ENCODE measurements around the gene KIF21B. TPM values are rescaled to one million over a fixed set of nuclear protein-coding genes. Genes with fewer than 3 reads are reported as not detected.

Gene KIF21B
- total and polyA plus RNA-seq, 3 experiments from 2014 or later = 9.9 to 37.6 (median 37.5) TPM

DNA sequence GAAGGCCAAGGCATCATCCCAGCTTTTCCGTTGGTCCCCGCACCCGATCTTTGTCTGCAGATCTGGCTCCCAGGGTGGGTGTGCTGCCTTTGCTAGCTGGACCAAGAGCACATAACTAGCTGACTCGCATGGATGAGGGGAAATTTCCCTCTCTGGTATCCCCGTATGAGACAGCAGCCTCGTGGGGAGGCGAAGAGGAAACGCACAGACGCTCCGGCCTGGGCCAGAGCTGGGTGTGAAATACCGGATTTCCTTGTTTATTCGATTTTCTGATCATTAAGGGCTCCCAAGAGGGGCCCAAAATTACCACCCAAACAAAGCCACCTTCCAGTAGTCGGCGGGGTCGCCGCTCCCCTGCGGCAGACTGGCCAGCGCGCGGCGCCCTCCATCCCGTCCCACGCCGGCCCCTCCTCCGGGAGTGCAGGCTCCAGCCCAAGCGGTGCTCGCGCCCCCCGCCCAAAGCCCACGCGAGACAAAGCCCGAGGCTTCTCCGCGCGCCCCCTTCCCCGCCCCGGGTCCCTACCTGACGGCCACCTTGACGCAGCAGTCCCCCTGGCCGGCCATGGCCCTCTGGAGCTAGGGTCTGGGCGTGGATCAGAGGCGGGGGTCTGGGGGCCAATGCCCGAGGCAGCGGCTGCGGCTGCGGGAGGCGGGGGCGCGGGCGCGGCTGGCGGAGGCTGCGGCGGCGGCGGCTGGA is 546 bp downstream of the KIF21B start:
- ChIA-PET POLR2A (interaction anchor here (0.8 to 1.8 kb wide), 2 partner anchors 12 to 131 kb away, joined by 3 to 4 read pairs; partner anchors contain the start of gene TMEM9), CTCF (interaction anchor here (1.0 to 7.0 kb wide), 7 partner anchors 13 to 91 kb away, joined by 3 to 63 read pairs (median 6); no protein-coding TSS in a partner anchor)
- peaks cover 0 to 15% (median 2%) of the 10 kb centered on the region in 3 donors for H3K36me3 Mint-ChIP-seq
- DNase-seq = peak; percentile 34 to 57 (median 41)
- Histone ChIP-seq H3K9me3 (ENCODE audit: low read length) (no peaks in the 10 kb centered on the region), H3K27ac (ENCODE audit: low read depth, low read length) (peak overlapping the region; percentile 73), H3K27me3 (ENCODE audit: insufficient read depth, low read length, poor library complexity, severe bottlenecking) (no peaks in the 10 kb centered on the region), H3K36me3 (ENCODE audit: insufficient read depth, low read length) (no peaks in the 10 kb centered on the region), H3K4me3 (ENCODE audit: low read length) (peak overlapping the region; percentile 92), H3K4me1 (ENCODE audit: insufficient read depth, low read length) (peaks cover 64% of the 10 kb centered on the region)
- peak overlapping the region; percentile 92 to 99 (median 97) for H3K4me3 Mint-ChIP-seq
- H3K27ac Mint-ChIP-seq = peak overlapping the region; percentile 90 to 100 (median 96)
- H3K27me3 Mint-ChIP-seq = peaks cover 0 to 2% of the 10 kb centered on the region in 2 donors
- no peaks in the 10 kb centered on the region for H3K9me3 Mint-ChIP-seq
- peaks cover 59 to 83% (median 65%) of the 10 kb centered on the region in 3 donors for H3K4me1 Mint-ChIP-seq

DNA sequence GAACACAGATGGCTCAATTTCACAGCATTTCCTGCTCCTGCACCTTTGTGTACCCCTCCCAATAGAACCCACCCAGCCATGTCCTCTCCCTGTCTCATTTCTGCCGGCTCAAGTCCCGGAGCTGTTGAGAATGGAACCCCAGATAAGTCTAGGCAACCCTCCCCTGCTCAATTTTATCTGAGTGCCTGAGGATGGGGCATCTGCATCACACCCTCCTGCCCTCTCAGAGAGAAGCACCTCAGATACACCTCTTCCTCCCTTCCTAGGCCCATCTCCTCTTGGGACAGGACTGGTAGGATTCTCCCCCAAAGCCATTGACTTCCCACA is 1.1 kb downstream of the KIF21B start:
- no peaks in the 10 kb centered on the region for H3K9me3 Mint-ChIP-seq
- ChIA-PET CTCF (interaction anchor here (1.0 to 7.0 kb wide), 7 partner anchors 12 to 92 kb away, joined by 3 to 63 read pairs (median 6); no protein-coding TSS in a partner anchor), POLR2A (interaction anchor here (0.8 kb wide), 1 partner anchor 12 kb away, joined by 3 read pairs; no protein-coding TSS in a partner anchor)

DNA sequence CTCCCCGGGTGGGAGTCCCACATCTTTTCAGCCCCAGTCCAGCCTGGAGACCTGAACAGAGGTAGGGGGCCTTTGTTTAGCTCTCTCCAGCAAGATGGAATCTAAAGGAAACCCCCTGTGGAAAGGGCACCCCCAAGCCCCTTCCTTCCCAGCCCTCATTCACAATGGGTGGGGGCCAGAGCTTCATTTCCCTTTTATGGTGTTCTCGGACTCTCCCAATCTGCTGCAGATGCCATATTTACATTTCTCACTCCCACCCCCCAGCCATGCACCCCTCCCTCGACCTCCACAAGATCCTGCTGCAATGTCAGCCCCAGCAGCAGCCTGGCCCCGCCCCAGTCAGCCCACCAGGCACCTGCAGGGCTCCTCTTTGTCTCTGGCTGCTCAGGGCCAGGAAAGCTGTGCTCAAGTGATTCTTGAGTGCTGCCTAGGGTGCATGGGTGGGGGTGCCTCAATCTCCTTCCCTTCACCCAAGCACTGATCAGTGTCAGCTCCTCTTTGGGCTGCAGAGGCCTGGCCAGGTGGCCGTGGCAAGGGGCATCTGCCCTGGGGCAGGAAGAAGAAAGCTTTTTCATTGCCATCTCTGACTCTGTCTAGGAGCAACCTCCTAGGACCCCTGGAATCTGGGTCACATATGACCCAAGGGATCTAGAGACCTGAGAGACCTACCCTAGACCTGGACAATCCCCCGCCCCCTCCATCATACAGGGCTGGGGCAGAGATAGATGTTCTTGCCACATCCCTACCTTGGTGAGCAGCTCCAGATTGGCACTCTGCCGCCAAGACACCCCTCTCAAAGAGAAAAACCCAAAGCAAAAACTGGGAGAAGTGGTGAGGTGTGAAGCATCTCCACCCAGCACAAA is 1.7 kb downstream of the KIF21B start:
- Histone ChIP-seq H3K9me3 (ENCODE audit: low read length) (no peaks in the 10 kb centered on the region), H3K27ac (ENCODE audit: low read depth, low read length) (peak overlapping the region; percentile 73), H3K4me3 (ENCODE audit: low read length) (peak overlapping the region; percentile 92), H3K36me3 (ENCODE audit: insufficient read depth, low read length) (no peaks in the 10 kb centered on the region), H3K4me1 (ENCODE audit: insufficient read depth, low read length) (peaks cover 75% of the 10 kb centered on the region), H3K27me3 (ENCODE audit: insufficient read depth, low read length, poor library complexity, severe bottlenecking) (no peaks in the 10 kb centered on the region)
- peaks cover 67 to 90% (median 75%) of the 10 kb centered on the region in 3 donors for H3K4me1 Mint-ChIP-seq
- H3K36me3 Mint-ChIP-seq = peaks cover 0 to 17% (median 2%) of the 10 kb centered on the region in 3 donors
- peak overlapping the region; percentile 92 to 99 (median 97) for H3K4me3 Mint-ChIP-seq
- CTCF ChIA-PET = interaction anchor here (0.6 to 7.0 kb wide), 10 partner anchors 11 to 351 kb away, joined by 3 to 63 read pairs (median 4); no protein-coding TSS in a partner anchor
- POLR2A ChIA-PET = no interaction called here
- H3K27ac Mint-ChIP-seq = peak overlapping the region; percentile 90 to 100 (median 96)
- DNase-seq = peak in 1 of 5 donors; percentile 27
- peaks cover 0 to 2% of the 10 kb centered on the region in 2 donors for H3K27me3 Mint-ChIP-seq
- no peaks in the 10 kb centered on the region for H3K9me3 Mint-ChIP-seq

More for the DNA sequence above, 1.1 kb downstream of the KIF21B start:
- H3K27ac Mint-ChIP-seq = peak overlapping the region; percentile 90 to 100 (median 96)
- DNase-seq = no peak
- peaks cover 0 to 15% (median 2%) of the 10 kb centered on the region in 3 donors for H3K36me3 Mint-ChIP-seq
- H3K27me3 ChIP-seq (ENCODE audit: insufficient read depth, low read length, poor library complexity, severe bottlenecking) = no peaks in the 10 kb centered on the region
- no peaks in the 10 kb centered on the region for H3K36me3 ChIP-seq (ENCODE audit: insufficient read depth, low read length)
- peaks cover 0 to 2% of the 10 kb centered on the region in 2 donors for H3K27me3 Mint-ChIP-seq
- H3K4me3 ChIP-seq (ENCODE audit: low read length) = peak overlapping the region; percentile 92
- H3K4me1 Mint-ChIP-seq = peaks cover 63 to 88% (median 71%) of the 10 kb centered on the region in 3 donors
- no peaks in the 10 kb centered on the region for H3K9me3 ChIP-seq (ENCODE audit: low read length)
- peak overlapping the region; percentile 73 for H3K27ac ChIP-seq (ENCODE audit: low read depth, low read length)
- peaks cover 69% of the 10 kb centered on the region for H3K4me1 ChIP-seq (ENCODE audit: insufficient read depth, low read length)
- peak overlapping the region; percentile 92 to 99 (median 97) for H3K4me3 Mint-ChIP-seq

DNA sequence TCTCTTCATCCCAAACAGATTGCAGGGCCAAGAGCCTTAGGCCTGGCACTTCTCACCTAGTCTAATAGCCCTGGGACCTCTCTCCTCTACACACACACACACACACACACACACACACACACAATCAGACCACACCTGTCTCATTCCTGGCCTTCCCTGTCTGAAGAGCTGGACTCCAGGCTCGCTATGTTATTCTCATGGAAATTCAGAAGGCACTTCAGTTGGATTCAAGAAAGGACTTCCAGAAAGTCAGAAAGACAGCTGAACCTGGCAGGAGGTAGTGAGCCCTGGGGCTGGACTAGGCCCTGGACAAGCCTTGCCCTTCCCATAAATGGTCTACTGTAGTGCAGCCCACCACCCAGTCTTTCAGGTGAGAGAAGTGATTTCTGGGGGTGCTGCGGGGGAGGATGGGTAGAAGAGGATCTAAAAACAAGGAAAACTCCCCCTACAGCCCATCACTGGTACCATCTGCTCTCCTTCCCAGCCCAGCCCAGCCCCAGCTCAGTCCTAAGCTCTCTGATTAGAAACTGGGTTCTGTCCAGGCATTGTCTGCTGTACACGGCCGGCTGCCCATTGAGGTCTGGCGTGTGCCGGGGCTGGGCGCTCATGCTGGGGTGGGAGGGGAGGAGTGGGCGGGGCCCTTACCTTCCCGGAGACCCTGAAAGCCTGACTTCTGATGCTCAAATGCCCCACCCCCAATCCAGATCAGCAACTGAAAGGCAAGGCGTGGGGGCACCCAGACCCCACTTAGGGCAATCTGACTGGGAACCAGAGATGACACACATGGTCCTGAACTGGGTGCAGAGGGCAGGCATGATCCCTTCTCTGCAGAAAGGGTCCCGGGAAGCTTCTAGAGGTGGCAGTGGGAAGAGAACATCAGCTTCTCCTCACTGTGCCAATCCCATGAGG is 2.5 kb downstream of the KIF21B start:
- H3K4me3 ChIP-seq (ENCODE audit: low read length) = peak overlapping the region; percentile 92
- no peaks in the 10 kb centered on the region for H3K36me3 ChIP-seq (ENCODE audit: insufficient read depth, low read length)
- H3K27me3 Mint-ChIP-seq = peaks cover 0 to 2% of the 10 kb centered on the region in 2 donors
- H3K4me3 Mint-ChIP-seq = peak overlapping the region; percentile 92 to 99 (median 97)
- peak overlapping the region; percentile 73 for H3K27ac ChIP-seq (ENCODE audit: low read depth, low read length)
- peaks cover 76% of the 10 kb centered on the region for H3K4me1 ChIP-seq (ENCODE audit: insufficient read depth, low read length)
- DNase-seq = peak in 4 of 5 donors; percentile 14 to 42 (median 22)
- no peaks in the 10 kb centered on the region for H3K9me3 ChIP-seq (ENCODE audit: low read length)
- peaks cover 67 to 90% (median 75%) of the 10 kb centered on the region in 3 donors for H3K4me1 Mint-ChIP-seq
- H3K9me3 Mint-ChIP-seq = no peaks in the 10 kb centered on the region
- POLR2A ChIA-PET = interaction anchor here (0.5 to 0.9 kb wide), 2 partner anchors 31 to 153 kb away, joined by 3 to 6 read pairs; no protein-coding TSS in a partner anchor
- CTCF ChIA-PET = interaction anchor here (0.6 to 7.0 kb wide), 18 partner anchors 10 to 403 kb away, joined by 3 to 63 read pairs (median 4); no protein-coding TSS in a partner anchor
- peaks cover 0 to 18% (median 2%) of the 10 kb centered on the region in 3 donors for H3K36me3 Mint-ChIP-seq
- H3K27me3 ChIP-seq (ENCODE audit: insufficient read depth, low read length, poor library complexity, severe bottlenecking) = no peaks in the 10 kb centered on the region
- H3K27ac Mint-ChIP-seq = peak overlapping the region; percentile 90 to 100 (median 98)

DNA sequence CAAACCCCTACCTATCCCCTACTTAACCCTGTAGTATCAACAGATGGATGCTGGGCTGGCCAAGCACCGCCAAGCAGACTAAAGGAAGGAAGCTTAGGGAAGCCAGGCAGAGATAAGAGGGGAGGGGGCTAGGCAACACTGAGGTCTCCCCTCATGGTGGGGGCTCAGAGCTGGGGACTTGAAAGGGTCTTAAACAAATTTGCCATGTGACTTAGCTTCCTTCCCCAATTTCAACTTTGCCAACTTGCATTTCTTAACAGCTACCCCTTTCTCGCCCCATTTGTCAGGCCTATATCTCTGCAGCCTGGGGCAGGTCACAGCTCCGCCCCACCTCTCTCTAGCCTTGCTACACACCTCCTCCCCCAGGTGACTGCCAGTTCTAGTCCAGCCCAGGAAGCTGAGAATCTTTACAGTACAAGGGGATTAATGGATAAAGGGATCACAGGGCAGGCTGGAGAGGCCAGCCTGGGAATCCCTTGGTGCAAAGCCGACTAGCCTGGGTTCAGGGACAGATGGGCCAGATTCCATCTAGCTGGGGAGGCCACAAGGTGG is 3.4 kb downstream of the KIF21B start:
- Histone ChIP-seq H3K27me3 (ENCODE audit: insufficient read depth, low read length, poor library complexity, severe bottlenecking) (no peaks in the 10 kb centered on the region), H3K36me3 (ENCODE audit: insufficient read depth, low read length) (no peaks in the 10 kb centered on the region), H3K9me3 (ENCODE audit: low read length) (no peaks in the 10 kb centered on the region), H3K4me1 (ENCODE audit: insufficient read depth, low read length) (peaks cover 78% of the 10 kb centered on the region), H3K27ac (ENCODE audit: low read depth, low read length) (peak overlapping the region; percentile 73), H3K4me3 (ENCODE audit: low read length) (peak overlapping the region; percentile 92)
- H3K27ac Mint-ChIP-seq = peak overlapping the region; percentile 90 to 100 (median 98)
- peaks cover 74 to 90% (median 76%) of the 10 kb centered on the region in 3 donors for H3K4me1 Mint-ChIP-seq
- no peaks in the 10 kb centered on the region for H3K9me3 Mint-ChIP-seq
- H3K4me3 Mint-ChIP-seq = peak overlapping the region; percentile 89 to 99 (median 97)
- DNase-seq = peak in 4 of 5 donors; percentile 22 to 66 (median 36)
- POLR2A ChIA-PET = interaction anchor here (0.6 to 1.0 kb wide), 5 partner anchors 11 to 142 kb away, joined by 3 to 7 read pairs (median 4); no protein-coding TSS in a partner anchor
- H3K36me3 Mint-ChIP-seq = peaks cover 0 to 21% (median 2%) of the 10 kb centered on the region in 3 donors
- peaks cover 0 to 2% of the 10 kb centered on the region in 2 donors for H3K27me3 Mint-ChIP-seq
- CTCF ChIA-PET = interaction anchor here (0.7 to 7.0 kb wide), 19 partner anchors 11 to 402 kb away, joined by 3 to 63 read pairs (median 3); no protein-coding TSS in a partner anchor

DNA sequence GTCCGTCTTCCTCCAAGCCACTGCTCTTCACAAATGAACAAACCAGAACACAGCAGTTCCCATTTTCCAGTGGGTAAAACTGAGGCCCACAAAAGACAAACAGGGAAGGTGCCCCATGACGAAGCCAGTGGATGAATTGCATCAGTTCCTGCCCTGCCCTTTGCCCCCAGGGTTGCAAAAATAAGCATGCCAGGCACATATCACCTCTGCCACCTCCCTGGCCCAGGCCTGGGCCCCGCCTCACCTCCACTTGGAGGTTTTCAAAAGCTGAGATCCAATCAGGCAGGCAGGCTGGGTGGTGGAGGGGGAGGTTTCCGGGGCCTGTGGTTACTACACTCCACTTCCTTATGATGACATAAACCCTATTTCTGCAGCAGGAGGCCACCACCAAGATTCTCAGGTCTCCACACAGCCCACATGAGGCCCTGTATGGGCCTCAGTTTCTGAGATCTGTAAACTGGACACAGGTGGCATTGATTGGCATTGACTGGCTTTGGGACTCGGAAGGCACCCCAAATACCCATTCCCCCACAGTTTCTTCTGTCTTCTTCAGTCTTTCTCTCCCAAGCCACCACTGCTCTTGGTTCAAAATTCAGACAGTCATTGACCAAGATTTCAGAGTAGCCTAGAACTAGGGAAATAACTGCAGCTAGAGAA is 4.1 kb downstream of the KIF21B start:
- Mint-ChIP-seq H3K4me1 (peaks cover 80 to 91% (median 83%) of the 10 kb centered on the region in 3 donors), H3K36me3 (peaks cover 0 to 26% (median 2%) of the 10 kb centered on the region in 3 donors), H3K4me3 (peak overlapping the region; percentile 89 to 99 (median 97)), H3K27ac (peak overlapping the region; percentile 90 to 100 (median 98)), H3K27me3 (no peaks in the 10 kb centered on the region), H3K9me3 (no peaks in the 10 kb centered on the region)
- ChIA-PET CTCF (interaction anchor here (0.7 to 7.0 kb wide), 15 partner anchors 13 to 401 kb away, joined by 3 to 63 read pairs (median 3); no protein-coding TSS in a partner anchor), POLR2A (interaction anchor here (0.6 to 1.0 kb wide), 4 partner anchors 10 to 143 kb away, joined by 3 to 7 read pairs (median 4); no protein-coding TSS in a partner anchor)
- DNase-seq = peak; percentile 82 to 93 (median 87)
- H3K9me3 ChIP-seq (ENCODE audit: low read length) = no peaks in the 10 kb centered on the region
- H3K27ac ChIP-seq (ENCODE audit: low read depth, low read length) = peak overlapping the region; percentile 73
- no peaks in the 10 kb centered on the region for H3K36me3 ChIP-seq (ENCODE audit: insufficient read depth, low read length)
- no peaks in the 10 kb centered on the region for H3K27me3 ChIP-seq (ENCODE audit: insufficient read depth, low read length, poor library complexity, severe bottlenecking)
- H3K4me1 ChIP-seq (ENCODE audit: insufficient read depth, low read length) = peaks cover 83% of the 10 kb centered on the region
- peak overlapping the region; percentile 92 for H3K4me3 ChIP-seq (ENCODE audit: low read length)
